Choroid plexus epithelial cell (primary cell): ENCODE measurements around the gene NCKAP5L.

ENCODE experiments used
- DNase-seq: peaks from one replicate; pipeline ENCODE4 v3.0.0-alpha.2; 2010; ENCODE audit warnings: low read depth
- H3K4me3 ChIP-seq: 2 replicates; pipeline ENCODE4 v1.5.1; 2011; ENCODE audit warnings: low read depth, mild to moderate bottlenecking, control low read depth, low read length, moderate library complexity
- TF ChIP-seq, protein P1 (sequence below): conservative IDR thresholded peaks from 2 replicates; pipeline ENCODE4 v1.5.1; 2011; ENCODE audit warnings: low read depth, mild to moderate bottlenecking, control low read depth, inconsistent platforms, low read length, moderate library complexity

The NCKAP5L gene

DNA sequence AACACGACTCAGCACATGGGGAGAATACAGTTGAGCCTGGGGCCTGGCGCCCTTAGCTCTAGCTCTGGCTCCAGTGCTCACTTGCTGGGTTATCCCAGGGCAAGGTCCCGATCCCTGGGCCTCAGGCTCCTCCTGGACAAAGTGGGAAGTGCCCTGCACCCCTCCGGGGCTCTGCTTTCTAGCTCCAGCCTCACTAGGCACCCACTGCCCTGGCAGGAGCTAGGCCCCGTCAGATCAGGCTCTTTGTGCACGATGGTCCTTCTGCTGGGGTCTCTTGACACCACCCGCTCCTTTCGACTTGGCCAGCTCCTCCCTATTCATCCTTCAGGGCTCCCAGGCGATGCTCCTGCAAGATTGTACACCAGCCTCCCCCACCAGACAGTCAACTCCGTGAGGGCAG is 23.4 kb downstream of the NCKAP5L start:
- no peak overlapping the region for H3K4me3 ChIP-seq
- TF ChIP-seq, protein P1, sequence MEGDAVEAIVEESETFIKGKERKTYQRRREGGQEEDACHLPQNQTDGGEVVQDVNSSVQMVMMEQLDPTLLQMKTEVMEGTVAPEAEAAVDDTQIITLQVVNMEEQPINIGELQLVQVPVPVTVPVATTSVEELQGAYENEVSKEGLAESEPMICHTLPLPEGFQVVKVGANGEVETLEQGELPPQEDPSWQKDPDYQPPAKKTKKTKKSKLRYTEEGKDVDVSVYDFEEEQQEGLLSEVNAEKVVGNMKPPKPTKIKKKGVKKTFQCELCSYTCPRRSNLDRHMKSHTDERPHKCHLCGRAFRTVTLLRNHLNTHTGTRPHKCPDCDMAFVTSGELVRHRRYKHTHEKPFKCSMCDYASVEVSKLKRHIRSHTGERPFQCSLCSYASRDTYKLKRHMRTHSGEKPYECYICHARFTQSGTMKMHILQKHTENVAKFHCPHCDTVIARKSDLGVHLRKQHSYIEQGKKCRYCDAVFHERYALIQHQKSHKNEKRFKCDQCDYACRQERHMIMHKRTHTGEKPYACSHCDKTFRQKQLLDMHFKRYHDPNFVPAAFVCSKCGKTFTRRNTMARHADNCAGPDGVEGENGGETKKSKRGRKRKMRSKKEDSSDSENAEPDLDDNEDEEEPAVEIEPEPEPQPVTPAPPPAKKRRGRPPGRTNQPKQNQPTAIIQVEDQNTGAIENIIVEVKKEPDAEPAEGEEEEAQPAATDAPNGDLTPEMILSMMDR, result no peak
- no peak for DNase-seq

DNA sequence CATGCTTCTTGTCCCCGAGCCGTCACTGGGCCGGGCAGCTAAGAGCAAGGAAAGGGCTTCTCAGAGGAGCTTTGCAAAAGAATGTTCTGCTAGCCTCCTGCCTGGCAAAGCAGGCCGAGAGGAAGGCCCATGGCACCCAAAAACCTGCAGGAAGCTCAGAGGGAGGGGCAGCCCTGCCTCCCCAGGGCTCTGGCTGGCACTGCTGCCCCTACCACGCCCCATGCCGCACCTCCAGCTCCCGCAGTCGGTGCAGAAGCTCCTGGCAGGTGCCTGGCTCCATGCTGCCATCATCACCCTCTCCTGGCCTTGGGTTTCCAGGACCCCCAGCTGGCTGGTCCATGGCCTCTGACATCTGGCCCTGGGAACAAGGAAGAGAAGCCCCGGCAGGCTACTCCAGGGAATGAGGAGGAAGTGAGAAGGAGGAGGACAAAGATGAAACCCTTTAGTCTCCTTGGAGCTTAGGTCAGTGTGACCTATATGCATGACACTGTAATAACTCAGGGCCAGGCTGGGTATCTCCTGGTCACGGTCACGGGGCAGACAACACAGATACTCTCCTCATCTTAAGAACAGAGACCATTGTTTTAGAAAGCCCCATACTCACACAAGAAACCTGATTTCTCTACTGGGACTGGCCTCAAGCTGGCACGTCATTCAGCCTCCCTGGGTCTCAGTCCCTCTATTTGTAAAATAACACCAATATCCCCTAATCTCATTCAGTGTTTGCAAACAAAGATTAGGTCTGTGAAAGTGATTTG is 24.3 kb downstream of the NCKAP5L start:
- DNase-seq, result no peak
- H3K4me3 ChIP-seq, result no peak overlapping the region
- TF ChIP-seq, protein P1, result no peak

DNA sequence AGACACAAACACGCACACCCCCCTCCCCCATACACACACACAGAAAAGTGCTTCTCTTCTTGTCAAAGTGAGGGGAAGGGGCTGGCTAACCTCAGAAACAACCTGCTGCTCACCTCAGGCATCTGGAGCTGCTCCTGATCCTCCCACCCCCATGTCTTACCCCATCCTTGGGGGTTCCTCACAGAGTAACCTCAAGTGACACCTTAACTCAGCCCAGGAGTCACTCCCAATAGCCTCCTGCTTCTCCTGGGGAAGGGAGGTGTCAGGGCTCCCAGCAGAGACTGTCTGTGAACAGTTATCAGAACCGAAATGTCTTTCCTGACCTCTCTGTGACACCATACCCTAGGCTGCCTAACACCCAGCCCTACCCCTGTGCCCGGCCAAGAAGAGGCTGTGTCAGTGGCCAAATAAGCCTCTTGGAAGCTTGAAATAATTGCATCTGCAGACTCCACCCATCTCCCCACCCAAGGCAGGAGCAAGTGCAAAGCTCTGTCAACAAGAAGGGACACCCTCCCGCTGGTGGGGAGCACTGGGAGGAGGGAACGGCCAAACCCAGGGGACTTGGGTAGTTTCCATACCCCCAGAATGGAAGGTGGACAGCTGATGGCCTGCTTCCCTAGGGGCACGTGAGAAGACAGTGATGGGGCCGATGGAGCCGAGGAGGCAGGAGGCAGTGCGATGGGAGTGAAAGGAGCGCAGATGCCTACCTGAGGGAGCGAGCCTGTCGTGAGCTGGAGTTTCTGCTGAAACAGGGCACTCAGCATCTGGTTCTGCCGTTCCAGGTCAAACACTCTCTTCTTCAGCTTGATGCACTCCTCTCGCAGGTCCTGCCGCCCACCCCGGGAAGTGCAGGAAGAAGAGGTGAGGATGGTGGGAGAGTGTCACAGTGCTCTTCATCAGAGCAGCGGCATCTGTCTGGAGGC is 26.8 kb downstream of the NCKAP5L start:
- H3K4me3 ChIP-seq, result no peak overlapping the region
- TF ChIP-seq, protein P1, result no peak
- DNase-seq, result no peak

- DNase-seq, result no peak
- no peak overlapping the region for H3K4me3 ChIP-seq
- TF ChIP-seq, protein P1, result no peak
Measured at GRCh38 chr12:49800421-49801140, 27.6 kb downstream of the NCKAP5L start.

GRCh38 chr12:49798934-49799333 is 29.3 kb downstream of the NCKAP5L start:
- TF ChIP-seq, protein P1, result no peak
- DNase-seq, result no peak
- H3K4me3 ChIP-seq, result no peak overlapping the region

DNA sequence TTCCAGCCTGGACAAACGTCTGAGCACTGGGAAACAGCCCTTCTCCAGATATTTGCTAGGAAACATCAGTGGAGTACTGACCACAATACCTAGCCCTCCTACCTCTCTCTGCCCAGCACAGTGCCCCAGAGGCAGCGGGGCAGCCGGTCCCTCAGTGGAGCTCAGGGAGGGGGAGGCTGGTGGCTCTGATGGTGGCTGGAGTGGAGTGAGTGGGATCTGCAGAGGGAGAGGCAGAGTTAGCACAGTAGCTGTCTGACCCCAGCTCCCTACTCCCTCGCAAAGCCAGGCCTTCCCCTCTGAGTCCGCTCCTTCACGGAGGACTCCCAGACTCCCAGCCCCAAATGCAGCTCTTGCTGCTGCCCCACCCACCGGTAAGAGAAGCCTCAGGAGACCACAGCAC is 30.0 kb downstream of the NCKAP5L start:
- no peak for DNase-seq
- TF ChIP-seq, protein P1, result no peak
- H3K4me3 ChIP-seq, result no peak overlapping the region
